CD14-positive monocyte (primary cell): ENCODE measurements around the gene PRM3. TPM values are rescaled to one million over a fixed set of nuclear protein-coding genes. Genes with fewer than 3 reads are reported as not detected.

Experiments used
- DNase-seq, 3 donors: peaks; one replicate each; pipeline ENCODE4 v3.0.0-alpha.2; 2011 to 2022
- H2AFZ ChIP-seq: 2 replicates; pipeline ENCODE4 v1.6.0; 2012; ENCODE audit warnings: mild to moderate bottlenecking, low read depth, low read length, inconsistent platforms; ENCODE audit not compliant: insufficient read depth, poor library complexity, severe bottlenecking
- H3K27ac ChIP-seq, 2 donors: 1 replicate in 1 of 2; 2 replicates in 1 of 2; pipeline ENCODE4 v1.5.1; 2012 to 2013; ENCODE audit warnings: low read length in 2 of 2, control low read depth in 1 of 2, inconsistent platforms in 1 of 2, low read depth in 1 of 2, mild to moderate bottlenecking in 1 of 2
- H3K27me3 ChIP-seq, 2 donors: one replicate each; pipeline versions ENCODE4 v1.6.0 to v1.6.1; 2011 to 2013; ENCODE audit warnings: low read length in 2 of 2; ENCODE audit not compliant: control insufficient read depth in 2 of 2, insufficient read depth in 2 of 2
- H3K36me3 ChIP-seq, 2 donors: replicated peaks in 1 of 2; 1 replicate in 1 of 2; 2 replicates in 1 of 2; pipeline versions ENCODE4 v1.5.1 to v1.6.1; 2012 to 2013; ENCODE audit warnings: low read length in 2 of 2, control low read depth in 1 of 2, inconsistent platforms in 1 of 2, mild to moderate bottlenecking in 1 of 2; ENCODE audit not compliant: insufficient read depth in 2 of 2, control insufficient read depth in 1 of 2
- H3K4me1 ChIP-seq, 2 donors: 1 replicate in 1 of 2; 2 replicates in 1 of 2; pipeline versions ENCODE4 v1.5.1 to v1.6.1; 2012 to 2013; ENCODE audit warnings: low read length in 2 of 2, control low read depth in 1 of 2, inconsistent platforms in 1 of 2, mild to moderate bottlenecking in 1 of 2, moderate library complexity in 1 of 2; ENCODE audit not compliant: insufficient read depth in 2 of 2, control insufficient read depth in 1 of 2
- H3K4me2 ChIP-seq: replicated peaks from 2 replicates; pipeline ENCODE3; 2012; ENCODE audit warnings: low read length, moderate library complexity, mild to moderate bottlenecking; ENCODE audit not compliant: poor library complexity, severe bottlenecking; ENCODE audit errors: extremely low read depth
- H3K4me3 ChIP-seq, 3 experiments: fragments of 200-600 bp in 1 of 3; sonication (generic) in 1 of 3; replicated peaks in 1 of 3; 1 replicate in 2 of 3; 2 replicates in 1 of 3; pipeline ENCODE4 v1.5.1; 2011 to 2013; ENCODE audit warnings: low read length in 3 of 3, mild to moderate bottlenecking in 3 of 3, control low read depth in 2 of 3, low read depth in 2 of 3, inconsistent platforms in 1 of 3, moderate library complexity in 1 of 3
- H3K79me2 ChIP-seq: 2 replicates; pipeline ENCODE4 v1.6.0; 2012; ENCODE audit warnings: mild to moderate bottlenecking, control low read depth, inconsistent platforms, low read length, moderate library complexity; ENCODE audit not compliant: insufficient read depth
- H3K9ac ChIP-seq: 2 replicates; pipeline ENCODE4 v1.6.0; 2017; ENCODE audit warnings: low read length, mild to moderate bottlenecking; ENCODE audit not compliant: insufficient read depth, poor library complexity, severe bottlenecking
- H3K9me3 ChIP-seq, 2 donors: replicated peaks in 1 of 2; 1 replicate in 1 of 2; 2 replicates in 1 of 2; pipeline versions ENCODE4 v1.5.1 to v1.6.1; 2012 to 2013; ENCODE audit warnings: low read length in 2 of 2, control low read depth in 1 of 2; ENCODE audit not compliant: control insufficient read depth in 1 of 2, insufficient read depth in 1 of 2
- H4K20me1 ChIP-seq: 2 replicates; pipeline ENCODE4 v1.6.0; 2012; ENCODE audit warnings: mild to moderate bottlenecking, low read length, control low read depth, moderate library complexity; ENCODE audit not compliant: insufficient read depth
- H3K27ac Mint-ChIP-seq, 7 donors: one replicate each; pipeline ENCODE4 v1.8.0; 2020; ENCODE audit warnings: mild to moderate bottlenecking in 7 of 7, mixed read lengths in 7 of 7, moderate library complexity in 6 of 7, inconsistent platforms in 2 of 7
- H3K27me3 Mint-ChIP-seq, 3 donors: one replicate each; pipeline ENCODE4 v1.8.0; 2021 to 2022; ENCODE audit warnings: low read depth in 3 of 3, mild to moderate bottlenecking in 3 of 3, mixed read lengths in 3 of 3, moderate library complexity in 3 of 3, inconsistent platforms in 1 of 3
- H3K36me3 Mint-ChIP-seq, 2 donors: one replicate each; pipeline ENCODE4 v1.8.0; 2020; ENCODE audit warnings: mixed read lengths in 2 of 2, inconsistent platforms in 1 of 2, mild to moderate bottlenecking in 1 of 2
- H3K4me1 Mint-ChIP-seq: one replicate; pipeline ENCODE4 v1.8.0; 2020; ENCODE audit warnings: mild to moderate bottlenecking, mixed read lengths
- H3K4me3 Mint-ChIP-seq, 2 donors: one replicate each; pipeline ENCODE4 v1.8.0; 2020; ENCODE audit warnings: mild to moderate bottlenecking in 2 of 2, mixed read lengths in 2 of 2, moderate library complexity in 1 of 2
- H3K9me3 Mint-ChIP-seq, 7 donors: one replicate each; pipeline ENCODE4 v1.8.0; 2020 to 2022; ENCODE audit warnings: mixed read lengths in 7 of 7, mild to moderate bottlenecking in 6 of 7, moderate library complexity in 6 of 7, inconsistent platforms in 2 of 7
- CTCF ChIP-seq: fragments of 200-600 bp; IDR thresholded peaks from one replicate; pipeline ENCODE4 v1.8.0; 2022; ENCODE audit warnings: antibody characterized with exemption, mild to moderate bottlenecking
- WGBS: methylation state at CpG from one replicate; pipeline ENCODE4 v1.1.5; 2013; ENCODE audit warnings: missing lambda C conversion rate; ENCODE audit not compliant: insufficient coverage; 5-methylcytosine and 5-hydroxymethylcytosine counted together
- intact Hi-C, 2 donors: fragments of 100-400 bp; cut with micrococcal nuclease; formaldehyde crosslinking; loops; one replicate each; pipeline versions ENCODE4 v1.15.0 to v1.15.1; 2023
- polyA plus RNA-seq, 3 donors: library from polyadenylated mRNA; depleted of rRNA in 1 of 3; unstranded in 2 of 3; stranded (reverse) in 1 of 3; fragments of 300-500 nt in 2 of 3; fragments of >200 nt in 1 of 3; fragmentation: Illumina TruSeq in 2 of 3; gene quantifications; 1 replicate in 2 of 3; 2 replicates in 1 of 3; pipeline ENCODE4 v1.2.3, GENCODE V29; 2012 to 2021

Gene PRM3
- polyA plus RNA-seq, 3 donors = not detected

- no peaks in the 10 kb centered on the region for H3K36me3 ChIP-seq
- H3K4me3 Mint-ChIP-seq = no peak overlapping the region
- no peak for DNase-seq
- no peaks in the 10 kb centered on the region for H3K9me3 ChIP-seq
- no peak for TF ChIP-seq CTCF
- no peaks in the 10 kb centered on the region for H4K20me1 ChIP-seq
- H3K9me3 Mint-ChIP-seq = peaks cover 0 to 2% (median 0%) of the 10 kb centered on the region in 7 donors
- peaks cover 0 to 1% of the 10 kb centered on the region in 2 donors for H3K36me3 Mint-ChIP-seq
- peaks cover 12 to 15% of the 10 kb centered on the region in 2 donors for H3K4me1 ChIP-seq
- H3K4me2 ChIP-seq = no peak overlapping the region
- H2AFZ ChIP-seq = no peak overlapping the region
- H3K4me1 Mint-ChIP-seq = peaks cover 20% of the 10 kb centered on the region
- no peak overlapping the region for H3K27ac ChIP-seq
- peaks cover 36 to 46% (median 43%) of the 10 kb centered on the region in 3 donors for H3K27me3 Mint-ChIP-seq
- 97% methylated on average over 3 of the region's 4 CpGs for WGBS
- no peaks in the 10 kb centered on the region for H3K79me2 ChIP-seq
- H3K27ac Mint-ChIP-seq = no peak overlapping the region
- intact Hi-C loops = loop anchor here in 1 of 2 donors (5.0 kb wide), 1 partner anchor 37 kb away; no protein-coding TSS in a partner anchor
- no peak overlapping the region for H3K4me3 ChIP-seq
- H3K9ac ChIP-seq = no peak overlapping the region
- H3K27me3 ChIP-seq = peaks cover 0 to 6% of the 10 kb centered on the region in 2 donors
Measured at GRCh38 chr16:11295672-11296071, 22.2 kb upstream of the PRM3 start.

DNA sequence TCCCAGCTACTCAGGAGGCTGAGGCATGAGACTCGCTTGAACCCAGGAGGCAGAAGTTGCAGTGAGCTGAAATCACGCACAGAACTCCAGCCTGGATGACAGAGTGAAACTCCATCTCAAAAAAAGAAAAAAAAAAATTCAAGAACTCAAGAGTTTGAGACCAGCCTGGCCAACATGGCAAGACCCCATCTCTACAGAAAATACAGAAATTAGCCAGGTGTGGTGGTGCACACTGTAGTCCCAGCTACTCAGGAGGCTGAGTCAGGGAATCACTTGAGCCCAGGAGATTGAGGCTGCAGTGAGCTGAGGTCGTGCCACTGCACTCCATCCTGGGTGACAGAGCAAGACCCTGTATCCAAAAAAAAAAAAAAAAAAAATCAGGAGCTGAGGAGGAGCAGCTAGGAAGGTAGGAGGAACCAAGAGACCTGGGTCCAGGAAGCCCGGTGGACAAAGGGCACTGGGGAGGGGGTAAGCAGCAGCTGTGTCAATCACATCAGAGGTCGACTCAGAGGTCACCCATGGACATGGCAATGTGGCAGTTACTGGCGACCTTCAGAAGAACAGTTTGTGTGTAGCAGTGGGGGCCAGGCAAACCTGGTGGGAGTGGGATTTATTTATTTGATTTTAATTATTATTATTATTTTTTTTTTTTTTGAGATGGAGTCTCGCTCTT, 18.8 kb upstream of the PRM3 start:
- no peaks in the 10 kb centered on the region for H3K36me3 ChIP-seq
- Mint-ChIP-seq H3K9me3 (peaks cover 0 to 5% (median 0%) of the 10 kb centered on the region in 7 donors), H3K27me3 (peaks cover 40 to 47% (median 46%) of the 10 kb centered on the region in 3 donors), H3K4me1 (peaks cover 15% of the 10 kb centered on the region), H3K4me3 (peak overlapping the region in 1 of 2 donors; percentile 51), H3K27ac (no peak overlapping the region), H3K36me3 (peaks cover 0 to 4% of the 10 kb centered on the region in 2 donors)
- H3K4me3 ChIP-seq = no peak overlapping the region
- intact Hi-C loops = no loop called here
- H3K4me2 ChIP-seq = no peak overlapping the region
- no peak for TF ChIP-seq CTCF
- peaks cover 5 to 11% of the 10 kb centered on the region in 2 donors for H3K4me1 ChIP-seq
- no peaks in the 10 kb centered on the region for H3K79me2 ChIP-seq
- no peaks in the 10 kb centered on the region for H4K20me1 ChIP-seq
- H3K27ac ChIP-seq = no peak overlapping the region
- no peak overlapping the region for H2AFZ ChIP-seq
- DNase-seq = no peak
- no peak overlapping the region for H3K9ac ChIP-seq
- no peaks in the 10 kb centered on the region for H3K9me3 ChIP-seq
- WGBS = 91% methylated on average over 6 of the region's 7 CpGs
- H3K27me3 ChIP-seq = peaks cover 2 to 4% of the 10 kb centered on the region in 2 donors
